Endothelial cell of umbilical vein (primary cell): ENCODE data around the gene VDR.

Source experiments
- MAX ChIP-seq: IDR thresholded peaks from 2 replicates; pipeline ENCODE4 v1.6.1; 2011; ENCODE audit not compliant: insufficient read depth, insufficient read length
- TF ChIP-seq, protein P1 (sequence below), 2 donors: IDR thresholded peaks; 1 replicate in 1 of 2; 2 replicates in 1 of 2; pipeline ENCODE4 v1.5.1; 2011; ENCODE audit warnings: low read length in 2 of 2, mild to moderate bottlenecking in 2 of 2, moderate library complexity in 2 of 2, control low read depth in 1 of 2, inconsistent platforms in 1 of 2, low read depth in 1 of 2; ENCODE audit not compliant: insufficient read depth in 1 of 2; ENCODE audit errors: extremely low read depth in 1 of 2

DNA sequence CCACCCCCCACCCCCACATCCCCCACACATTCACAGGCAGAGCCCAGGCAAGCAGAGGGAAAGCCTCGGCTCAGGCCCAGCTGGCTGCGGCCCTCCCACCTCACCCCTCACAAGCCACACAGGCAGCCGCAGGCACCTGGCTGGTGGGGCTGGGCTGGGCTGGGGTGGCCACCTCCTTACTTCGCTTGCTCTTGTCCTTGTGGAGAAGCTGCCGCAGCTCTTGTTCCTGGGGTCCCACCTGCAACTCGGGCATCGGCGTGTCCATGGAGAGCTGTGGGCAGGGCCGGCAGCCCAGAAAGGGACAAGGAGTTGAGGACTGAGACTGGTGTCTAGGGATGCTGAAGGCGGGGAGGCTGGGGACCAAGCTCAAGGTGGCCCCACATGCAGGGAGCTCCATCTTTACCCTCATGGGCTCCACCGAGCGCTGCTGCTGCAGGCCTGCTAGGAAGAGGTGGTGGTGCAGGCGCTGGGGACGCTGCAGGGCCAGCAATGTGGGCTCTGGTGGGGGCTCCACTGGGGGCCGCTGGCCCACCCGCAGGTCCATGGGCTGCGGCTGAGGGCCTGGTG lies 106.3 kb downstream of the VDR start:
- TF ChIP-seq, protein P1, sequence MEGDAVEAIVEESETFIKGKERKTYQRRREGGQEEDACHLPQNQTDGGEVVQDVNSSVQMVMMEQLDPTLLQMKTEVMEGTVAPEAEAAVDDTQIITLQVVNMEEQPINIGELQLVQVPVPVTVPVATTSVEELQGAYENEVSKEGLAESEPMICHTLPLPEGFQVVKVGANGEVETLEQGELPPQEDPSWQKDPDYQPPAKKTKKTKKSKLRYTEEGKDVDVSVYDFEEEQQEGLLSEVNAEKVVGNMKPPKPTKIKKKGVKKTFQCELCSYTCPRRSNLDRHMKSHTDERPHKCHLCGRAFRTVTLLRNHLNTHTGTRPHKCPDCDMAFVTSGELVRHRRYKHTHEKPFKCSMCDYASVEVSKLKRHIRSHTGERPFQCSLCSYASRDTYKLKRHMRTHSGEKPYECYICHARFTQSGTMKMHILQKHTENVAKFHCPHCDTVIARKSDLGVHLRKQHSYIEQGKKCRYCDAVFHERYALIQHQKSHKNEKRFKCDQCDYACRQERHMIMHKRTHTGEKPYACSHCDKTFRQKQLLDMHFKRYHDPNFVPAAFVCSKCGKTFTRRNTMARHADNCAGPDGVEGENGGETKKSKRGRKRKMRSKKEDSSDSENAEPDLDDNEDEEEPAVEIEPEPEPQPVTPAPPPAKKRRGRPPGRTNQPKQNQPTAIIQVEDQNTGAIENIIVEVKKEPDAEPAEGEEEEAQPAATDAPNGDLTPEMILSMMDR (IDR thresholded peaks at IDR 0.05; ENCODE audit: extremely low read depth in 1 of 2, insufficient read depth in 1 of 2, low read depth in 1 of 2, low read length in 2 of 2) = no peak
- TF ChIP-seq MAX = no peak
